Breast epithelium (tissue), 4 donors: Measurements from ENCODE around the gene APOL6. TPM values are rescaled to one million over a fixed set of nuclear protein-coding genes. Genes with fewer than 3 reads are reported as not detected.
"Not testable (repeated sequence)": the region's sequence is repeated elsewhere in the genome, so short reads cannot be mapped to it uniquely, and the experiment has no call there.

Experiments
- DNase-seq, 2 donors: peaks; one replicate each; pipeline ENCODE4 v3.0.0-alpha.2; 2019; ENCODE audit warnings: low spot score in 2 of 2
- H3K27ac ChIP-seq, 2 donors: fragments of 200-600 bp; sonication (generic) in 1 of 2; one replicate each; pipeline ENCODE4 v1.5.1; 2016 to 2019; ENCODE audit warnings: mild to moderate bottlenecking in 1 of 2
- H3K27me3 ChIP-seq, 2 donors: fragments of 200-600 bp; sonication (generic) in 1 of 2; one replicate each; pipeline versions ENCODE4 v1.5.1 to v1.6.0; 2017 to 2019; ENCODE audit warnings: control low read depth in 1 of 2, mild to moderate bottlenecking in 1 of 2
- H3K36me3 ChIP-seq: fragments of 200-600 bp; one replicate; pipeline ENCODE4 v1.5.1; 2019
- H3K4me1 ChIP-seq, 2 donors: fragments of 200-600 bp; sonication (generic); one replicate each; pipeline ENCODE4 v1.5.1; 2016 to 2019; ENCODE audit warnings: control low read depth in 1 of 2
- H3K4me3 ChIP-seq, 3 donors: fragments of 200-600 bp; sonication (generic); 1 replicate in 2 of 3; 2 replicates in 1 of 3; pipeline ENCODE4 v1.5.1; 2016 to 2019; ENCODE audit warnings: mild to moderate bottlenecking in 3 of 3, moderate library complexity in 2 of 3
- H3K9me3 ChIP-seq, 2 donors: fragments of 200-600 bp; sonication (generic) in 1 of 2; one replicate each; pipeline ENCODE4 v1.5.1; 2016 to 2019; ENCODE audit warnings: control low read depth in 1 of 2
- POLR2A ChIP-seq: fragments of 450-650 bp; IDR thresholded peaks from one replicate; pipeline ENCODE4 v1.6.1; 2016; ENCODE audit warnings: antibody characterized with exemption, mild to moderate bottlenecking, moderate library complexity
- POLR2AphosphoS5 ChIP-seq, 3 donors: sonication (generic); formaldehyde crosslinking; IDR thresholded peaks; one replicate each; pipeline ENCODE4 v1.6.1; 2017; ENCODE audit warnings: antibody characterized with exemption in 3 of 3
- intact Hi-C: fragments of 100-400 bp; cut with DNase I; formaldehyde crosslinking; loops from one replicate; pipeline ENCODE4 v1.15.1; 2023; ENCODE audit warnings: low total_unique reads
- total RNA-seq, 3 donors: library from RNA; depleted of rRNA; stranded (reverse); fragments of >200 nt; gene quantifications; one replicate each; pipeline ENCODE4 v1.1.0, GENCODE V29; 2016
- TF ChIP-seq, protein P1 (sequence below), 3 donors: fragments of 450-650 bp; IDR thresholded peaks; one replicate each; pipeline ENCODE4 v1.5.1; 2016 to 2017; ENCODE audit warnings: antibody characterized with exemption in 3 of 3, mild to moderate bottlenecking in 3 of 3, moderate library complexity in 3 of 3

The APOL6 gene
- total RNA-seq, 3 donors from 2014 or later, result 21.2 to 59.7 (median 25.6) TPM

- Histone ChIP-seq H3K4me1 (no peaks in the 10 kb centered on the region), H3K4me3 (no peak overlapping the region), H3K36me3 (no peaks in the 10 kb centered on the region), H3K27ac (no peak overlapping the region), H3K9me3 (no peaks in the 10 kb centered on the region), H3K27me3 (no peaks in the 10 kb centered on the region)
- no peak for DNase-seq
- TF ChIP-seq POLR2A, result no peak
- TF ChIP-seq POLR2AphosphoS5 (IDR thresholded peaks at IDR 0.05), result no peak
- TF ChIP-seq, protein P1, sequence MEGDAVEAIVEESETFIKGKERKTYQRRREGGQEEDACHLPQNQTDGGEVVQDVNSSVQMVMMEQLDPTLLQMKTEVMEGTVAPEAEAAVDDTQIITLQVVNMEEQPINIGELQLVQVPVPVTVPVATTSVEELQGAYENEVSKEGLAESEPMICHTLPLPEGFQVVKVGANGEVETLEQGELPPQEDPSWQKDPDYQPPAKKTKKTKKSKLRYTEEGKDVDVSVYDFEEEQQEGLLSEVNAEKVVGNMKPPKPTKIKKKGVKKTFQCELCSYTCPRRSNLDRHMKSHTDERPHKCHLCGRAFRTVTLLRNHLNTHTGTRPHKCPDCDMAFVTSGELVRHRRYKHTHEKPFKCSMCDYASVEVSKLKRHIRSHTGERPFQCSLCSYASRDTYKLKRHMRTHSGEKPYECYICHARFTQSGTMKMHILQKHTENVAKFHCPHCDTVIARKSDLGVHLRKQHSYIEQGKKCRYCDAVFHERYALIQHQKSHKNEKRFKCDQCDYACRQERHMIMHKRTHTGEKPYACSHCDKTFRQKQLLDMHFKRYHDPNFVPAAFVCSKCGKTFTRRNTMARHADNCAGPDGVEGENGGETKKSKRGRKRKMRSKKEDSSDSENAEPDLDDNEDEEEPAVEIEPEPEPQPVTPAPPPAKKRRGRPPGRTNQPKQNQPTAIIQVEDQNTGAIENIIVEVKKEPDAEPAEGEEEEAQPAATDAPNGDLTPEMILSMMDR (IDR thresholded peaks at IDR 0.05), result no peak
- intact Hi-C loops, result no loop called here
These were observed 48.9 kb downstream of the APOL6 start for GRCh38 chr22:35697142-35697541.

GRCh38 chr22:35699852-35700251 is 51.6 kb downstream of the APOL6 start:
- H3K27me3 ChIP-seq, intact Hi-C loops, H3K4me1 ChIP-seq, H3K27ac ChIP-seq, DNase-seq, H3K9me3 ChIP-seq, H3K36me3 ChIP-seq, H3K4me3 ChIP-seq: not testable (repeated sequence)

DNA sequence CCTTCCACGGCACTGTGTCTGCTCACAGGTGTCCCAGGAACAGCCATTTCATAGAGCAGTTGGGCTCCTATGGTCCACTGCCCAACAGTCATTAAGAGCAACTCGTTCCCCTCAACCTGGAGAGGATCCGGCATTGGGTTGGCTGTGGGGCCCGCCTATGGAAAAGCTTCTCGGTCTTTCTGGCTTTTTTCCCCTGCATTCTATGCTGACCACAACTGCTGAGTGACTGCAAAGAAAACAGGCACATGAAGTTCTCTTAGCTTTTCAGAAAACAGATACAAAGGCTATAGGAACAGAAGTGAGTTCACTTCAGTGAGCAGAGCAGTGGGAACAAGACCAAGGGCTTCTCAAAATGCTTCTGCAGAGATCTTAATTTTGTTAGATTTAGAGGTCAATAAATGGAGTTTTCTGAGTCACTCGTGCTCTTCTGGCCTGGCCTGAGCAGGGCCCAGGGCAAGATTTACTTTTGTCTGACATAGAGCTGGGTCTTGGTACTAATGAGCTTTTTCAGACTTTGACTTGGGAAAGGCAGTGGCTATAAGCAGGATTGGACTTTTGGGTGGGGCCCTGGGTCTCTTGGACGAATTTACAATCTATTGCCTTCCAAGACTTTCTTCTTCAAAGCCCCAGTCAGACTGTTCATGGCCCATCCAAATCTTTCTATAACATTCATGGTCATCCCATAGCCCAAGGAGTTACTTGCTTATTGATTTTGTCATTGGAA is 55.8 kb downstream of the APOL6 start:
- no peaks in the 10 kb centered on the region for H3K36me3 ChIP-seq
- H3K27me3 ChIP-seq, result no peaks in the 10 kb centered on the region
- intact Hi-C loops, result no loop called here
- no peaks in the 10 kb centered on the region for H3K4me1 ChIP-seq
- no peak for TF ChIP-seq POLR2AphosphoS5 (IDR thresholded peaks at IDR 0.05)
- no peak for TF ChIP-seq POLR2A
- TF ChIP-seq, protein P1 (IDR thresholded peaks at IDR 0.05), result no peak
- no peaks in the 10 kb centered on the region for H3K9me3 ChIP-seq
- no peak overlapping the region for H3K27ac ChIP-seq
- DNase-seq, result no peak
- no peak overlapping the region for H3K4me3 ChIP-seq

DNA sequence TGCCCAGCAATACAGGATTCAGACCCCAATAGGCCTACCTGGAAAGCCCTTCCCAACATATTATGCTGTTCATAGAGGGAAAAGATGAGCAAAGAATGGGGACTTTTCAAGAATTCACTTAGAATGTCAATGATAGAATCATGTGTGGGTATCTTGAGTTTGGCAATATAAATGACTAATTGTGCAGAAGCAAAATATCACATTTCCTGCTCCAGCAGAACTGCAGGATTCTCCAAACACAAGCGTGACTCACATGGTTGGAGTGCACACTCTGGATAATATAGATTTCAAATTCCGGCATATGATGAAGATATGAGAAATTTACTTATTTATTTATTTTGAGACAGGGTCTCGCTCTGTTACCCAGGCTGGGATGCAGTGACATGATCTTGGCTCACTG is 56.9 kb downstream of the APOL6 start:
- intact Hi-C loops, result no loop called here
- DNase-seq, result no peak

GRCh38 chr22:35708453-35708852 is 60.2 kb downstream of the APOL6 start:
- Histone ChIP-seq H3K27ac (no peak overlapping the region), H3K36me3 (no peaks in the 10 kb centered on the region), H3K4me1 (no peaks in the 10 kb centered on the region), H3K4me3 (no peak overlapping the region), H3K27me3 (no peaks in the 10 kb centered on the region), H3K9me3 (peaks cover 0 to 4% of the 10 kb centered on the region in 2 donors)
- intact Hi-C loops, result no loop called here
- DNase-seq, result no peak
- TF ChIP-seq, protein P1 (IDR thresholded peaks at IDR 0.05), result no peak
- TF ChIP-seq POLR2AphosphoS5 (IDR thresholded peaks at IDR 0.05) (no peak), POLR2A (no peak)

More for the DNA sequence above, 56.9 kb downstream of the APOL6 start:
- H3K9me3 ChIP-seq, result no peaks in the 10 kb centered on the region
- no peaks in the 10 kb centered on the region for H3K4me1 ChIP-seq
- TF ChIP-seq POLR2A, result no peak
- TF ChIP-seq, protein P1 (IDR thresholded peaks at IDR 0.05), result no peak
- TF ChIP-seq POLR2AphosphoS5 (IDR thresholded peaks at IDR 0.05), result no peak
- H3K27me3 ChIP-seq, result no peaks in the 10 kb centered on the region
- H3K27ac ChIP-seq, result no peak overlapping the region
- no peaks in the 10 kb centered on the region for H3K36me3 ChIP-seq
- no peak overlapping the region for H3K4me3 ChIP-seq
